ENCODE results near the gene PPARD. TPM values are rescaled to one million over a fixed set of nuclear protein-coding genes. Genes with fewer than 3 reads are reported as not detected.
"Not testable (repeated sequence)": the region's sequence is repeated elsewhere in the genome, so short reads cannot be mapped to it uniquely, and the experiment has no call there.

PPARD gene
- polyA plus RNA-seq, 4 donors, result 7.8 to 29.4 (median 13.8) TPM

DNA sequence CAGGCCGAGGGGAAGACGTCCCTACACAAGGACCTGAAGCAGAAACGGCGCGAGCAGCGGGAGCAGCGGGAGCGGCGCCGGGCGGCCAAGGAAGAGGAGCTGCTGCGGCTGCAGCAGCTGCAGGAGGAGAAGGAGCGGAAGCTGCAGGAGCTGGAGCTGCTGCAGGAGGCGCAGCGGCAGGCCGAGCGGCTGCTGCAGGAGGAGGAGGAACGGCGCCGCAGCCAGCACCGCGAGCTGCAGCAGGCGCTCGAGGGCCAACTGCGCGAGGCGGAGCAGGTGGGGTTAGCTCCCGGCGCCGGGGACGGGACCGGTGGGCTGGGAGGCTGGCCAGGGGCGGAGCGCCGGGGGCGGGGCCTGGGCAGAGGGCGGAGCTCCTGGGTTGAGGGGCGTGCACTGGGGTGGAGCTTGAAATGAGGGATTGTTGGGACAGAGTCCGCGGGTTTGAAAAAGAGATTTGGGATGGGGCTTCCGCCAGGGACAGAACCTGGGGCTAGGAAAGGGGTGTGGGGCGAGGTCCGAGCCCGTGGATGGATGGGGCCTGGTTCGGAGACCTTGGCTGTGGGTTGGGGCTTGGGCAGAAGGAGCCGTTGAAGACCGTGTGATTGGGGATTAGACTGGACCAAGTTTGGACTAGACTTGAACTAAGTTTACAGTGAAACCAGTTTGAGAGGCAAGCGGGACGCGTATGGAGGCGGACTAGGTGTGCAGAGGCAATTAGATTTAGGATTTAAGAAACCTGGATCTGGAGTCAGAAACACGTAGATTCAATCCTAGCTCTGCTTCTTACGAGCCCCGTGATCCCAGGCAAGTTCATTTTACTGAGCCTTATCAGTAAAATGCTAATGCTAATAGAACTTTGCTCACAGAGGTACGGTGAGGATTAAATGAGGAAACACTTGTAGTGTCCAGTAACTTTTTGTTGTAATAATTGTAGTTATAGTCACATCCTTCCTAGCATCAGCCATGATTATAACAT, 23.9 kb upstream of the PPARD start:
- peak overlapping the region in 2 of 3 donors; percentile 86 to 92 for H3K27ac ChIP-seq (ENCODE audit: low read depth in 1 of 3, low read length in 2 of 3)
- FAIRE-seq, result no peak

DNA sequence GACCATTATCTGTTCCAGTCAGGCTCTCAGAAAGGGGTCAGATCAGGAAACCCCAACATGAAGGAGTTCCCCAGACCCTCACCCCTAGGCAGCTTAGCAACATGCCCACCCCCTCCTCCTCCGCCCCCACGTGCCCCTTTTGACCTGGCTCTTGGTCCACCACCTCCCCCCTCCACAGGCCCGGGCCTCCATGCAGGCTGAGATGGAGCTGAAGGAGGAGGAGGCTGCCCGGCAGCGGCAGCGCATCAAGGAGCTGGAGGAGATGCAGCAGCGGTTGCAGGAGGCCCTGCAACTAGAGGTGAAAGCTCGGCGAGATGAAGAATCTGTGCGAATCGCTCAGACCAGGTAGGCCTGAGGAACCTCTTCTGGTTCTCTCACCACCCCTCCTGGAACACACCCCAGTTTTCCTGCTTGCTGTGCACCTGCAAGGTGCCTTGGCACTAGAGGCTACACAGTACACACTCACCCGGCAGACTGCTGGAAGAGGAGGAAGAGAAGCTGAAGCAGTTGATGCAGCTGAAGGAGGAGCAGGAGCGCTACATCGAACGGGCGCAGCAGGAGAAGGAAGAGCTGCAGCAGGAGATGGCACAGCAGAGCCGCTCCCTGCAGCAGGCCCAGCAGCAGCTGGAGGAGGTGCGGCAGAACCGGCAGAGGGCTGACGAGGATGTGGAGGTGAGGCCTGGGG, 22.9 kb upstream of the PPARD start:
- FAIRE-seq (no peak), DNase-seq (peak in 1 of 2 donors; percentile 55)
- H3K4me1 ChIP-seq (ENCODE audit: control insufficient read depth in 3 of 3, insufficient read depth in 2 of 3, low read depth in 1 of 3, low read length in 2 of 3), result peaks cover 0 to 16% (median 3%) of the 10 kb centered on the region in 3 donors
- peaks cover 0 to 17% (median 2%) of the 10 kb centered on the region in 3 donors for H3K36me3 ChIP-seq (ENCODE audit: control insufficient read depth in 3 of 3, insufficient read depth in 2 of 3, low read depth in 1 of 3, low read length in 3 of 3)
- 25 to 71% (median 38%) methylated on average over 19 to 20 of the region's 20 CpGs for WGBS, 3 donors
- no peaks in the 10 kb centered on the region for H3K27me3 ChIP-seq (ENCODE audit: control insufficient read depth in 3 of 3, insufficient read depth in 3 of 3, low read length in 3 of 3)
- H3K9me3 ChIP-seq (ENCODE audit: control insufficient read depth in 2 of 2, insufficient read depth in 1 of 2, low read depth in 1 of 2, low read length in 1 of 2), result no peaks in the 10 kb centered on the region
- no peak overlapping the region for H3K4me3 ChIP-seq (ENCODE audit: low read depth in 1 of 3, low read length in 3 of 3)
- H3K27ac ChIP-seq (ENCODE audit: low read depth in 1 of 3, low read length in 2 of 3), result peak overlapping the region in 2 of 3 donors; percentile 25 to 60

More for the DNA sequence above, 23.9 kb upstream of the PPARD start:
- Histone ChIP-seq H3K4me1 (ENCODE audit: control insufficient read depth in 3 of 3, insufficient read depth in 2 of 3, low read depth in 1 of 3, low read length in 2 of 3) (peaks cover 0 to 16% (median 3%) of the 10 kb centered on the region in 3 donors), H3K4me3 (ENCODE audit: low read depth in 1 of 3, low read length in 3 of 3) (peak overlapping the region in 2 of 3 donors; percentile 52 to 60), H3K36me3 (ENCODE audit: control insufficient read depth in 3 of 3, insufficient read depth in 2 of 3, low read depth in 1 of 3, low read length in 3 of 3) (peaks cover 0 to 17% (median 2%) of the 10 kb centered on the region in 3 donors), H3K27me3 (ENCODE audit: control insufficient read depth in 3 of 3, insufficient read depth in 3 of 3, low read length in 3 of 3) (no peaks in the 10 kb centered on the region), H3K9me3 (ENCODE audit: control insufficient read depth in 2 of 2, insufficient read depth in 1 of 2, low read depth in 1 of 2, low read length in 1 of 2) (no peaks in the 10 kb centered on the region)
- peak; percentile 89 to 95 for DNase-seq
- WGBS, 3 donors, result 18 to 33% (median 27%) methylated on average over 42 to 55 of the region's 55 CpGs

GRCh38 chr6:35320031-35320410, 22.3 kb upstream of the PPARD start:
- no peak for DNase-seq
- H3K9me3 ChIP-seq (ENCODE audit: control insufficient read depth in 2 of 2, insufficient read depth in 1 of 2, low read depth in 1 of 2, low read length in 1 of 2), result no peaks in the 10 kb centered on the region
- H3K27me3 ChIP-seq (ENCODE audit: control insufficient read depth in 3 of 3, insufficient read depth in 3 of 3, low read length in 3 of 3), result no peaks in the 10 kb centered on the region
- no peak overlapping the region for H3K27ac ChIP-seq (ENCODE audit: low read depth in 1 of 3, low read length in 2 of 3)
- 22 to 71% (median 57%) methylated on average over 2 of the region's 2 CpGs for WGBS, 3 donors
- no peak for FAIRE-seq
- peaks cover 0 to 17% (median 2%) of the 10 kb centered on the region in 3 donors for H3K36me3 ChIP-seq (ENCODE audit: control insufficient read depth in 3 of 3, insufficient read depth in 2 of 3, low read depth in 1 of 3, low read length in 3 of 3)
- peaks cover 0 to 16% (median 3%) of the 10 kb centered on the region in 3 donors for H3K4me1 ChIP-seq (ENCODE audit: control insufficient read depth in 3 of 3, insufficient read depth in 2 of 3, low read depth in 1 of 3, low read length in 2 of 3)
- H3K4me3 ChIP-seq (ENCODE audit: low read depth in 1 of 3, low read length in 3 of 3), result no peak overlapping the region

- Histone ChIP-seq H3K4me3 (ENCODE audit: low read depth in 1 of 3, low read length in 3 of 3) (no peak overlapping the region), H3K4me1 (ENCODE audit: control insufficient read depth in 3 of 3, insufficient read depth in 2 of 3, low read depth in 1 of 3, low read length in 2 of 3) (peaks cover 0 to 16% (median 3%) of the 10 kb centered on the region in 3 donors), H3K9me3 (ENCODE audit: control insufficient read depth in 2 of 2, insufficient read depth in 1 of 2, low read depth in 1 of 2, low read length in 1 of 2) (no peaks in the 10 kb centered on the region), H3K27ac (ENCODE audit: low read depth in 1 of 3, low read length in 2 of 3) (no peak overlapping the region), H3K27me3 (ENCODE audit: control insufficient read depth in 3 of 3, insufficient read depth in 3 of 3, low read length in 3 of 3) (no peaks in the 10 kb centered on the region), H3K36me3 (ENCODE audit: control insufficient read depth in 3 of 3, insufficient read depth in 2 of 3, low read depth in 1 of 3, low read length in 3 of 3) (peaks cover 0 to 17% (median 2%) of the 10 kb centered on the region in 3 donors)
- no peak for FAIRE-seq
- no peak for DNase-seq
- 92 to 97% (median 96%) methylated on average over 8 of the region's 8 CpGs for WGBS, 3 donors
Observed at GRCh38 chr6:35321091-35321490, 21.3 kb upstream of the PPARD start.

DNA sequence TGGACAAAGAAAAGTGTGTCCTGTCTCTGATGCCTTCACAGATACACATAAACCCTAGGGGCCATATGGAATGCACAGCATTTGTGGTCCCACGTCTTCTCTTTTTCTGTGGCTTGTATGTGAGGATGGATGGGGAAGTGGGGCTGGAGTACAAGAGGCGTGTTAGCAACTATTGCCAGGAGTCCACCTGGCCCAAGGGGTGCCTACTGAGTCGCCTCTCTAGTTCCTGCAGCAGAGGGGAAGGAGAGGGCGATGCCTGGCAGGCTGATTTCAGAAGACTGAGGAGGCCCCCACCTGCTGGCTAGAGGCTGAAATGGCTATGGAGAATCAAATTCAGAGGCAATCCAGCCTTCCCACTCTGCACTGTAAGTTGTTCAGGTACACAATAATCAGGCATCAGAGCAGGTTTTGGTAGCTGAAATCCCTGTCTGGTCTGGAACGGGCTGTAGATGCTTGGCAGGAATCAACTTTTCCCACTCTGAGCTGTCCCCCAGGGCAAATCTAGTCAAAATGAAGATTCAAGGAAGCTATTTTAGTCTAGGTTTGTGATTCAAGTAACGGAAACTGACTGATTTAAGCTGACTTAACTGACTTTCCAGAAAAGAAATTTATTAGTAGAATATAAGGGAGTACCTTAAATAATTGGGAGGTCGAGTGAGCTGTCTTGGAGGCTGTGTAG, 14.9 kb upstream of the PPARD start:
- no peak for FAIRE-seq
- H3K36me3 ChIP-seq (ENCODE audit: control insufficient read depth in 3 of 3, insufficient read depth in 2 of 3, low read depth in 1 of 3, low read length in 3 of 3), result no peaks in the 10 kb centered on the region
- no peak overlapping the region for H3K4me3 ChIP-seq (ENCODE audit: low read depth in 1 of 3, low read length in 3 of 3)
- 25 to 43% (median 36%) methylated on average over 7 of the region's 7 CpGs for WGBS, 3 donors
- H3K27me3 ChIP-seq (ENCODE audit: control insufficient read depth in 3 of 3, insufficient read depth in 3 of 3, low read length in 3 of 3), result no peaks in the 10 kb centered on the region
- DNase-seq, result peak; percentile 74 to 75
- peaks cover 0 to 13% of the 10 kb centered on the region in 2 donors for H3K9me3 ChIP-seq (ENCODE audit: control insufficient read depth in 2 of 2, insufficient read depth in 1 of 2, low read depth in 1 of 2, low read length in 1 of 2)
- H3K27ac ChIP-seq (ENCODE audit: low read depth in 1 of 3, low read length in 2 of 3), result peak overlapping the region in 1 of 3 donors; percentile 11
- H3K4me1 ChIP-seq (ENCODE audit: control insufficient read depth in 3 of 3, insufficient read depth in 2 of 3, low read depth in 1 of 3, low read length in 2 of 3), result peaks cover 0 to 2% (median 0%) of the 10 kb centered on the region in 3 donors

- FAIRE-seq, result no peak
Observed at GRCh38 chr6:35328108-35328723, 14.1 kb upstream of the PPARD start.

GRCh38 chr6:35328965-35329364, 13.4 kb upstream of the PPARD start:
- not testable (repeated sequence) for FAIRE-seq; H3K4me1 ChIP-seq (ENCODE audit: control insufficient read depth in 3 of 3, insufficient read depth in 2 of 3, low read depth in 1 of 3, low read length in 2 of 3)

More at GRCh38 chr6:35328108-35328723, 14.1 kb upstream of the PPARD start:
- Histone ChIP-seq H3K4me1 (ENCODE audit: control insufficient read depth in 3 of 3, insufficient read depth in 2 of 3, low read depth in 1 of 3, low read length in 2 of 3) (peaks cover 0 to 2% (median 0%) of the 10 kb centered on the region in 3 donors), H3K4me3 (ENCODE audit: low read depth in 1 of 3, low read length in 3 of 3) (no peak overlapping the region), H3K27ac (ENCODE audit: low read depth in 1 of 3, low read length in 2 of 3) (no peak overlapping the region), H3K27me3 (ENCODE audit: control insufficient read depth in 3 of 3, insufficient read depth in 3 of 3, low read length in 3 of 3) (no peaks in the 10 kb centered on the region), H3K36me3 (ENCODE audit: control insufficient read depth in 3 of 3, insufficient read depth in 2 of 3, low read depth in 1 of 3, low read length in 3 of 3) (no peaks in the 10 kb centered on the region), H3K9me3 (ENCODE audit: control insufficient read depth in 2 of 2, insufficient read depth in 1 of 2, low read depth in 1 of 2, low read length in 1 of 2) (peaks cover 0 to 13% of the 10 kb centered on the region in 2 donors)
- 93 to 98% (median 95%) methylated on average over 1 of the region's 1 CpG for WGBS, 3 donors
- DNase-seq, result peak in 1 of 2 donors; percentile 22

More at GRCh38 chr6:35328965-35329364, 13.4 kb upstream of the PPARD start:
- H3K27ac ChIP-seq (ENCODE audit: low read depth in 1 of 3, low read length in 2 of 3); DNase-seq; H3K36me3 ChIP-seq (ENCODE audit: control insufficient read depth in 3 of 3, insufficient read depth in 2 of 3, low read depth in 1 of 3, low read length in 3 of 3); H3K4me3 ChIP-seq (ENCODE audit: low read depth in 1 of 3, low read length in 3 of 3); H3K27me3 ChIP-seq (ENCODE audit: control insufficient read depth in 3 of 3, insufficient read depth in 3 of 3, low read length in 3 of 3): not testable (repeated sequence)
- 94 to 96% (median 95%) methylated on average over 8 of the region's 8 CpGs for WGBS, 3 donors
- peaks cover 0 to 13% of the 10 kb centered on the region in 2 donors for H3K9me3 ChIP-seq (ENCODE audit: control insufficient read depth in 2 of 2, insufficient read depth in 1 of 2, low read depth in 1 of 2, low read length in 1 of 2)

All from small intestine (tissue), 7 donors.